ENCODE measurements around the gene C4BPB. TPM values are rescaled to one million over a fixed set of nuclear protein-coding genes. Genes with fewer than 3 reads are reported as not detected.

Gene C4BPB
- total RNA-seq, 1 experiment from 2014 or later = not detected

- H2BK20ac ChIP-seq (ENCODE audit: low read depth, low read length, poor library complexity, severe bottlenecking) = no peak overlapping the region
- no peak overlapping the region for H3K4me2 ChIP-seq (ENCODE audit: insufficient read depth, insufficient read length, low read length)
- H2BK12ac ChIP-seq (ENCODE audit: insufficient read length, low read depth, low read length) = no peak overlapping the region
- no peaks in the 10 kb centered on the region for H3K23me2 ChIP-seq (ENCODE audit: insufficient read length, low read depth, low read length, poor library complexity, severe bottlenecking)
- Mint-ChIP-seq H3K9me3 (no peaks in the 10 kb centered on the region), H3K4me1 (peaks cover 12 to 17% of the 10 kb centered on the region in 2 experiments), H3K27ac (no peak overlapping the region), H3K27me3 (ENCODE audit: low read depth) (no peaks in the 10 kb centered on the region; the same call in 1 of the 2 replicates), H3K36me3 (ENCODE audit: insufficient read depth in 1 of 3, low read depth in 3 of 3) (no peaks in the 10 kb centered on the region), H3K4me3 (no peak overlapping the region)
- H2BK120ac ChIP-seq (ENCODE audit: low read depth, low read length, poor library complexity, severe bottlenecking) = no peak overlapping the region
- no peak overlapping the region for H2BK5ac ChIP-seq (ENCODE audit: insufficient read length, low read length)
- no peaks in the 10 kb centered on the region for H3K79me2 ChIP-seq (ENCODE audit: insufficient read depth, low read length)
- no peaks in the 10 kb centered on the region for H4K20me1 ChIP-seq (ENCODE audit: control insufficient read depth, insufficient read depth, insufficient read length)
- H3K9ac ChIP-seq (ENCODE audit: extremely low read depth, insufficient read length, low read length) = no peak overlapping the region
- DNase-seq = peak; percentile 75
- H3K27ac ChIP-seq (ENCODE audit: insufficient read length, low read depth, low read length) = no peak overlapping the region
- no peak overlapping the region for H3K18ac ChIP-seq (ENCODE audit: insufficient read length, low read depth, low read length)
- H2AFZ ChIP-seq (ENCODE audit: low read length) = no peak overlapping the region
- H4K91ac ChIP-seq (ENCODE audit: insufficient read length, low read depth, low read length) = no peak overlapping the region
- H2AK5ac ChIP-seq (ENCODE audit: insufficient read length, low read length) = no peak overlapping the region
- H3K23ac ChIP-seq (ENCODE audit: insufficient read length, low read depth, low read length) = no peak overlapping the region
- no peak overlapping the region for H3T11ph ChIP-seq (ENCODE audit: low read length)
- no peaks in the 10 kb centered on the region; the same call in 1 of the 2 replicates for H3K4me1 ChIP-seq (ENCODE audit: insufficient read depth, low read length)
- H3K9me3 ChIP-seq (ENCODE audit: control insufficient read depth, low read depth, low read length) = no peaks in the 10 kb centered on the region
- whole genome bisulfite sequencing (ENCODE audit: extremely low coverage, insufficient read length, low lambda C conversion rate) = no CpG with 5 or more reads among the region's 8 CpGs
- no peak overlapping the region for H4K8ac ChIP-seq (replicated peaks; ENCODE audit: insufficient read length, low read depth, low read length)
- no peak overlapping the region for H3K56ac ChIP-seq (ENCODE audit: insufficient read length, low read depth, low read length)
- TF ChIP-seq CTCF (conservative IDR thresholded peaks at IDR 0.05) = peak; percentile 74
- no peaks in the 10 kb centered on the region for H3K79me1 ChIP-seq (ENCODE audit: insufficient read depth, low read depth, low read length, poor library complexity, severe bottlenecking)
- no peak overlapping the region for H2BK15ac ChIP-seq (ENCODE audit: low read depth, low read length)
- no peak overlapping the region for H3K14ac ChIP-seq (ENCODE audit: insufficient read depth, low read length)
- H3K4ac ChIP-seq (ENCODE audit: low read depth, low read length) = no peak overlapping the region
- no peaks in the 10 kb centered on the region for H3K27me3 ChIP-seq (ENCODE audit: insufficient read depth, low read length)
- no peak overlapping the region for H4K5ac ChIP-seq (ENCODE audit: insufficient read length, low read depth, low read length)
Observed at GRCh38 chr1:207084701-207085180, 3.9 kb upstream of the C4BPB start.
